ENCODE measurements around the gene SUN3.
A peak's percentile ranks its signal among the peaks of the same experiment; 100 is the strongest.

Gene SUN3

DNA sequence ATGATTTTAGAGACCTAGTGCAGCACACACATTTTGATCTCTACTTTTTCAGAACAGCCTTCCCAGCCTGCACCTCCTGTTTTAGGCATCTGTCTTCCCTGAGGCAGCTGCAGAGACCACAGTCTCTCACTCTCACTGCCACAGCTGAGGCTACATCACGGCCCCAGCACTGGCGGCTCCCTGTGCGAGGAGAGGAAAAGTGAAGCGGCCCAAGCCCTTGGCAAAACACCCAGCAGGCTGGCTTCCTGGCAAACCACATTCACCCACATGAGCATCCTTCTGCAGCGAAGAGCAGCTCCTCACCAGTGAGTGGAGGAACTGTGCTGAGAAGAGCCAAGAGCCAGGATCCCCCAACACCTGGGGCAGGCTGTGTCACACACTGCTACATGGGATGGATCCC is 63.5 kb downstream of the SUN3 start:
- TF ChIP-seq, protein P1, sequence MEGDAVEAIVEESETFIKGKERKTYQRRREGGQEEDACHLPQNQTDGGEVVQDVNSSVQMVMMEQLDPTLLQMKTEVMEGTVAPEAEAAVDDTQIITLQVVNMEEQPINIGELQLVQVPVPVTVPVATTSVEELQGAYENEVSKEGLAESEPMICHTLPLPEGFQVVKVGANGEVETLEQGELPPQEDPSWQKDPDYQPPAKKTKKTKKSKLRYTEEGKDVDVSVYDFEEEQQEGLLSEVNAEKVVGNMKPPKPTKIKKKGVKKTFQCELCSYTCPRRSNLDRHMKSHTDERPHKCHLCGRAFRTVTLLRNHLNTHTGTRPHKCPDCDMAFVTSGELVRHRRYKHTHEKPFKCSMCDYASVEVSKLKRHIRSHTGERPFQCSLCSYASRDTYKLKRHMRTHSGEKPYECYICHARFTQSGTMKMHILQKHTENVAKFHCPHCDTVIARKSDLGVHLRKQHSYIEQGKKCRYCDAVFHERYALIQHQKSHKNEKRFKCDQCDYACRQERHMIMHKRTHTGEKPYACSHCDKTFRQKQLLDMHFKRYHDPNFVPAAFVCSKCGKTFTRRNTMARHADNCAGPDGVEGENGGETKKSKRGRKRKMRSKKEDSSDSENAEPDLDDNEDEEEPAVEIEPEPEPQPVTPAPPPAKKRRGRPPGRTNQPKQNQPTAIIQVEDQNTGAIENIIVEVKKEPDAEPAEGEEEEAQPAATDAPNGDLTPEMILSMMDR (IDR thresholded peaks at IDR 0.05; ENCODE audit: extremely low read depth, missing control alignments), result no peak
- no peak for DNase-seq (ENCODE audit: low spot score)

DNA sequence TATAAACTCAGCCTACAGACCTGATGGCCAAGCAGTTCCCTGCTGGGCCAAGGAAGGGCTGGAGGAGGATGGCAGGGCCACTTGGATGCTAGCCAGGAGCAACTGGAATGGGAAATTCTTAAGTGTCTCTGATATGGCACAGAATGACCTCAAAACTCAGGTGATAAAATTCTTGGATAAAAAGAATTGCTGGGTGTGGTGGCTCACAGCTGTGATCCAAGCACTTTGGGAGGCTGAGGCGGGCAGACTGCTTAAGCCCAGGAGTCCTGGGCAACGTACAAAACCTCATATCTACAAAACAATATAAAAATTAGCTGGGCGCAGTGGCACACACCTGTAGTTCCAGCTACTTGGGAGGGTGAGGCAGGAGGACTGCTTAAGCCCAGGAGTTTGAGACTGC is 66.6 kb downstream of the SUN3 start:
- TF ChIP-seq, protein P1 (IDR thresholded peaks at IDR 0.05; ENCODE audit: extremely low read depth, missing control alignments), result no peak
- DNase-seq (ENCODE audit: low spot score), result no peak

DNA sequence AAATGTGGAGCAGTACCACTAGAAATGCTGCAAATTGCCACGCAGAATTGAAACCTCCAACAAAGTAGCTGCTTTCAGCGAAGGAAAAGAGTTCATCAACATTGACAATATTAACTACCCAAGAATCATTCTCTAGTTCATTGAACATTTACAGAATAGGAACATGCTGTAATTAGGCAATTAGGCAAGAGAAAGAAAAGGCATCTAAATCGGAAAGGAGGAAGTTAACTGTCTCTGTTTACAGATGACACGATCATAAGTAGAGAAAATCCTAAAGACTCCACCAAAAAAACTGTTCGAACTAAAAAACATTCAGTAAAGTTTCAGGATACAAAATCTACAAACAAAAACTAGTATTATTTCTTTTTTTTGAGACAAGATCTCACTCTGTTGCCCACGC is 71.8 kb downstream of the SUN3 start:
- TF ChIP-seq, protein P1 (IDR thresholded peaks at IDR 0.05; ENCODE audit: extremely low read depth, missing control alignments), result no peak
- no peak for DNase-seq (ENCODE audit: low spot score)

DNA sequence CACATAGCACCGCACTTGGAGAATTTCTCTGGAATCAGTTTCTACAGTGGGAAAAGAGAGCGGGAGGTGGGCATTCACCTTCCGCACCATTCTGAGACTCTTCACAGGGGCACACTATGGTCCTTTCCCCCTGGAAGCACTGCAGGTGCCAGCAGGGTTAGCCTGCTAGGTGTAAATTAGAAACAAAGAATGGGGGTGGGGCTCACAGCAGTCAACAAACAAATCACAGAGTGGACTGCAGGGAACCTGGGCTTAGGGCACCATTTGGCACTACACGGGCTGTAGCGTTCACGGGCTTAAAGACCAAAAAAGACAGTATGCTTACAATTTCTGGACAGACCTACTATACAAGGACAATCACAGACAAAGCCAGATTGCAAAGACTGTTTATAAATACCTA is 72.7 kb downstream of the SUN3 start:
- no peak for DNase-seq (ENCODE audit: low spot score)
- TF ChIP-seq, protein P1 (IDR thresholded peaks at IDR 0.05; ENCODE audit: extremely low read depth, missing control alignments), result no peak

DNA sequence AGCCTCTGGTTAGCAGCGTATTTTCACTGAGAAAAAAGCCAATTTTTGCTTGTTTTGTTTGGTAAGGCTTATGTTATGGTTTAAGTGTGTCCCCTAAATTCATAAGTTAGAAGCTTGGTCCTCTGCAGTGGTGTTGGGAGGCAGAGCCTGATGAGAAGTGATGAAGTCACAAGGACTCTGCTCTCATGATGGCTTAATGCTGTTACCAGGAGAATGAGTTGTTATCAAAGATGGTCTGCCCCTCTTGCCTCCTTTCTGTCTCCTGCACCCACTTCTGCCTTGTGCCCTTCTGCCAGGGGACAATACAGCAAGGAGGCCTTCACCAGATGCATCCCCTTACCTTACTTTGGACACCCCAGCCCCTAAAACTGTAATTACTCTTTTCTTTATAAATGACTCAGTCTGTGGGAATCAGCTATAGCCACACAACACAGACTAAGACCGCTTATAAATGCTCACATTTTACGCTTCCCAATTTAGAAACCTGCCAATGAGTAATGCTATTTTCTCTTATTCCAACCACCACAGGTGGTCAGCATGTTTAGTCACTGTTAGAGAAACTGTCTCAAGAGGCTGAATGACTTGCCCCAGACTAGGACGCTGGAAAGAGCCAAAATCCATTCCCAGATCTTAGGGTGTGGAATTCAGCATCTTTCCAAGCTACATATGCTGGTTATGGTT is 74.5 kb downstream of the SUN3 start:
- peak; percentile 45 for DNase-seq (ENCODE audit: low spot score)
- TF ChIP-seq, protein P1 (IDR thresholded peaks at IDR 0.05; ENCODE audit: extremely low read depth, missing control alignments), result no peak

DNA sequence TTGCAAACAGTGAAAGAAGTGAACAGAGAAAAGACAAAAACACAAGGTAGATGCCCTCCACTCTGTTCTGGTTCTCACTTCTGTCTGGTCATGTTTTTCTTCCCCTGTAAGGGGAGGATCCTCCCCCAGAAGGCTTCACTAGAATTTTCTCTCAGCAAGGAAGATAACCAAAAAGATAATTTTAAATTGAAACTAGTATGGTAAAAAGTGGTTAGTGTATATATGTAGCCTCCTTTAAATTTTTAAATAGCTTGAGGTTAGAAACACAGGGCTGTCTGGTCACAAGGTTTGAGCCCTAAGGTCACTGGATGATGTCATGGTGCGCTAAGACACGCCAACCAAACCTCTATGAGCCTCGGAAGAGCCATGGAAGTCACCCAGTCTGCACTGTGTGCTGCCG is 75.1 kb downstream of the SUN3 start:
- TF ChIP-seq, protein P1 (IDR thresholded peaks at IDR 0.05; ENCODE audit: extremely low read depth, missing control alignments), result no peak
- DNase-seq (ENCODE audit: low spot score), result peak; percentile 69

DNA sequence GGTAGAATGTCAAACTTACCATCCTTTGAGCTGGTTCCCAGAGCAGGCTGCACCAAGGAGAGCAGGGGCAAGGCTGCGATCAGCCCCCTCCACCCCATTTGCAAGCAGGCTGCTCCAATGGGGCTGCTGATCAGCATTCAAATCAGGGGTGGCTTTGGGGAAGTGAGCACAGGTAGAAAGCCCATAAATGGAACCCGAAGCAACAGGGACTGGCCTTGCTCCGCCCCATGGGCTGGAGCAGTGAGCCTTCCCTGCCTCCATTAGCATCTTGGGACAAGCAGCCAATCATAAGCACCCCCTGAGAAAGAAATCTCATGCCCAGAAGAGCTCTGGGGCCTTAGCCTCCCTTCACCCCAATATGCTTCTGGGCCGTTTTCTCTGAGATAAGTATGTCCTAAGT is 76.7 kb downstream of the SUN3 start:
- no peak for DNase-seq (ENCODE audit: low spot score)
- TF ChIP-seq, protein P1 (IDR thresholded peaks at IDR 0.05; ENCODE audit: extremely low read depth, missing control alignments), result no peak

Measured in GM20000 (cell line).